ENCODE data around the gene ADGRG4. TPM values are rescaled to one million over a fixed set of nuclear protein-coding genes. Genes with fewer than 3 reads are reported as not detected.
A peak's percentile ranks its signal among the peaks of the same experiment; 100 is the strongest.

Gene ADGRG4
- total RNA-seq, 5 donors from 2014 or later (not counting 1 experiment from before 2014, with no cell fraction given) = not detected

DNA sequence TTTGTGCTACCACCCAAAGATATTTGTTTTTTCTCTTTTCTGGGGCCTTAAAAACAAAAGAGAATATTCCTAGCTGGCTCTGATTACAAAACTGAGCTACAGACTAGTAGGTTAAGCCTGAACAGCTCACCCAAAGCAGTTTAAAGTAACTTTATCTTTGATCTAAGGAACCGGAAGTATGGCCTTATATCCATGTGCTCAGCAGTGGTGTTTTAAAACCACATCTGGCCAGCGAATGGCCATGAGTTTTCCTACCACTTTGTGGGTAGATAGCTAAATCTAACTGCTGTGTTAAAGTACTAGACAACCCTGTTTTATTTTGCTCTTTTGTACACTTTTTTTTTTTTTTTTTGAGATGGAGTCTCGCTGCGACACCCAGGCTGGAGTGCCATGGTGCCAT is 24.6 kb downstream of the ADGRG4 start:
- Histone ChIP-seq H3K9me3 (no peaks in the 10 kb centered on the region), H3K4me3 (ENCODE audit: control insufficient read depth in 1 of 2, extremely low read depth in 1 of 2, low read length in 1 of 2) (no peak overlapping the region), H3K4me1 (ENCODE audit: control insufficient read depth in 1 of 2, extremely low read depth in 1 of 2, insufficient read depth in 2 of 2, low read length in 2 of 2) (no peaks in the 10 kb centered on the region), H3K27me3 (replicated peaks in 1 of 2; ENCODE audit: control insufficient read depth in 2 of 2, extremely low read depth in 1 of 2, insufficient read depth in 2 of 2, low read length in 1 of 2) (no peaks in the 10 kb centered on the region), H3K36me3 (ENCODE audit: control insufficient read depth in 2 of 2, extremely low read depth in 1 of 2, insufficient read depth in 1 of 2, low read length in 1 of 2) (no peaks in the 10 kb centered on the region), H3K27ac (ENCODE audit: low read length) (no peak overlapping the region)
- ChIA-PET POLR2A (no interaction called here), CTCF (no interaction called here)
- ATAC-seq (replicated peaks in 1 of 4) = no peak
- WGBS (ENCODE audit: insufficient coverage) = no CpG with 5 or more reads among the region's 4 CpGs
- Mint-ChIP-seq H3K36me3 (no peaks in the 10 kb centered on the region), H3K4me1 (peaks cover 0 to 4% (median 0%) of the 10 kb centered on the region in 3 donors), H3K9me3 (no peaks in the 10 kb centered on the region), H3K27ac (no peak overlapping the region), H3K4me3 (no peak overlapping the region), H3K27me3 (peaks cover 3 to 21% of the 10 kb centered on the region in 2 donors)
- no peak for DNase-seq

DNA sequence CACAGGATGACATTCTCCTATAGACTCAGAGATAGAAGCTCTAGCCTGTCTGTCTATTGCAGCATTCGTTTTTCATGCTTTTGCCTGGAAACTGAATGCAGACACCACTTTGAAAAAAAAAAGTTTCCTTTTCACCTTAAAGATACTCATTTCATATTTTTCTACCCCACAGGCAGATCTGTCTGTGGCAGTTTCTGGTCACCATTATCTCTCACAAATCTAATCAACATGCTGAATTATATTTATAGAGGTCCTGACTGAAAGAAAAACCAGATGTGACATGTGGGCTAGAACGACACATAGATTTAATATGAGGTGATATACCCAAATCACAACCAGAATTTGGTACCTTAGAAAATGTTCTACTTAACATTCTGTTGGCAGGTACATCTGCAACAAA is 28.2 kb downstream of the ADGRG4 start:
- peaks cover 0 to 4% (median 0%) of the 10 kb centered on the region in 3 donors for H3K4me1 Mint-ChIP-seq
- no peak for ATAC-seq (replicated peaks in 1 of 4)
- Histone ChIP-seq H3K4me3 (ENCODE audit: control insufficient read depth in 1 of 2, extremely low read depth in 1 of 2, low read length in 1 of 2) (no peak overlapping the region), H3K9me3 (no peaks in the 10 kb centered on the region), H3K27me3 (replicated peaks in 1 of 2; ENCODE audit: control insufficient read depth in 2 of 2, extremely low read depth in 1 of 2, insufficient read depth in 2 of 2, low read length in 1 of 2) (no peaks in the 10 kb centered on the region), H3K27ac (ENCODE audit: low read length) (no peak overlapping the region), H3K36me3 (ENCODE audit: control insufficient read depth in 2 of 2, extremely low read depth in 1 of 2, insufficient read depth in 1 of 2, low read length in 1 of 2) (no peaks in the 10 kb centered on the region), H3K4me1 (ENCODE audit: control insufficient read depth in 1 of 2, extremely low read depth in 1 of 2, insufficient read depth in 2 of 2, low read length in 2 of 2) (no peaks in the 10 kb centered on the region)
- ChIA-PET POLR2A (no interaction called here), CTCF (no interaction called here)
- WGBS (ENCODE audit: insufficient coverage) = no CpG with 5 or more reads among the region's 2 CpGs
- no peaks in the 10 kb centered on the region for H3K9me3 Mint-ChIP-seq
- H3K27me3 Mint-ChIP-seq = peaks cover 0 to 14% of the 10 kb centered on the region in 2 donors
- no peak for DNase-seq
- no peak overlapping the region for H3K4me3 Mint-ChIP-seq
- H3K36me3 Mint-ChIP-seq = no peaks in the 10 kb centered on the region
- H3K27ac Mint-ChIP-seq = no peak overlapping the region

DNA sequence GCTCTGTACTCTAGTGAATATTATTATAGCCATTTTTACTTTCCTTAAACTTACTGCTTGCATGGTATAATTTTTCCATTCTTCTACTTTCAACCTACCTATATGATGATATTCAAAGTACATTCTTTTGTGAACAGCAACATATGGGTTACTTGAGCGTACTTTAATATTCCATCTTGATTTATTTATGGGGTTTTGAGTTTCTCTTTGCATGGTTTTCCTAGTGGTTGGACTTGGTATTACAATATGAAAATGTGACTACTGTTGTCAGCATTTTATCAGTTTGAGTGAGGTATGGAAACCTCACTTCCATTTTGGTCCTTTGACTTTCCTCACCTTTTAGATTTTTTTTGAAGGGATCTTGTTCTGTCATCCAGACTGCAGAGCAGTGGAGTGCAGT is 35.9 kb downstream of the ADGRG4 start:
- Mint-ChIP-seq H3K4me3 (no peak overlapping the region), H3K36me3 (no peaks in the 10 kb centered on the region), H3K27ac (no peak overlapping the region), H3K27me3 (peaks cover 3 to 11% of the 10 kb centered on the region in 2 donors), H3K9me3 (no peaks in the 10 kb centered on the region), H3K4me1 (no peaks in the 10 kb centered on the region)
- Histone ChIP-seq H3K4me1 (ENCODE audit: control insufficient read depth in 1 of 2, extremely low read depth in 1 of 2, insufficient read depth in 2 of 2, low read length in 2 of 2) (no peaks in the 10 kb centered on the region), H3K9me3 (no peaks in the 10 kb centered on the region), H3K4me3 (ENCODE audit: control insufficient read depth in 1 of 2, extremely low read depth in 1 of 2, low read length in 1 of 2) (no peak overlapping the region), H3K36me3 (ENCODE audit: control insufficient read depth in 2 of 2, extremely low read depth in 1 of 2, insufficient read depth in 1 of 2, low read length in 1 of 2) (no peaks in the 10 kb centered on the region), H3K27me3 (replicated peaks in 1 of 2; ENCODE audit: control insufficient read depth in 2 of 2, extremely low read depth in 1 of 2, insufficient read depth in 2 of 2, low read length in 1 of 2) (peaks cover 0 to 4% of the 10 kb centered on the region in 2 experiments), H3K27ac (ENCODE audit: low read length) (no peak overlapping the region)
- ChIA-PET POLR2A (no interaction called here), CTCF (no interaction called here)
- no CpG with 5 or more reads among the region's 1 CpG for WGBS (ENCODE audit: insufficient coverage)
- DNase-seq = peak in 1 of 35 experiments; percentile 6
- ATAC-seq (replicated peaks in 1 of 4) = no peak

DNA sequence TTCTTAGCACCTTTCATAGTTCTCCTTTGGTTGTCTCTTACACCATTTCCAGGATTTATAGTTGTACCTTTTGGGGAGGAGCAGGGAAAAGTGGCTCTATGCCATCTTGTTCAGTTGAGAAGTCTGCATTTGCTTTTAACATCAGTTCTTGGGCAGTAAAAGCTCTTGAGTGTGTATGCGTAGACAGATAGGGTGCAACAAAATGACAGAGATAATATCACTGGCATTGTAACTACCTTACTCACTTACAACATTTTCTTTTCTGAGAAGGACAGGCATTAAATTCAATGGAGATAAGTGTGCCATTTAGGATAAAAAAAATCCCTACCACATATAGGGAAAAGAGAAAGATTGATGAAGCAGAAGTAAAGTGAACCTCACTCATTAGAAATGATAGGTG is 38.9 kb downstream of the ADGRG4 start:
- H3K4me1 Mint-ChIP-seq = no peaks in the 10 kb centered on the region
- H3K27me3 ChIP-seq (replicated peaks in 1 of 2; ENCODE audit: control insufficient read depth in 2 of 2, extremely low read depth in 1 of 2, insufficient read depth in 2 of 2, low read length in 1 of 2) = peaks cover 0 to 4% of the 10 kb centered on the region in 2 experiments
- peaks cover 8 to 16% of the 10 kb centered on the region in 2 donors for H3K27me3 Mint-ChIP-seq
- POLR2A ChIA-PET = no interaction called here
- H3K36me3 ChIP-seq (ENCODE audit: control insufficient read depth in 2 of 2, extremely low read depth in 1 of 2, insufficient read depth in 1 of 2, low read length in 1 of 2) = no peaks in the 10 kb centered on the region
- no peak for ATAC-seq (replicated peaks in 1 of 4)
- CTCF ChIA-PET = no interaction called here
- no peak overlapping the region for H3K4me3 ChIP-seq (ENCODE audit: control insufficient read depth in 1 of 2, extremely low read depth in 1 of 2, low read length in 1 of 2)
- H3K4me3 Mint-ChIP-seq = no peak overlapping the region
- no peak for DNase-seq
- H3K9me3 ChIP-seq = no peaks in the 10 kb centered on the region
- H3K4me1 ChIP-seq (ENCODE audit: control insufficient read depth in 1 of 2, extremely low read depth in 1 of 2, insufficient read depth in 2 of 2, low read length in 2 of 2) = no peaks in the 10 kb centered on the region
- WGBS (ENCODE audit: insufficient coverage) = no CpG with 5 or more reads among the region's 1 CpG
- no peaks in the 10 kb centered on the region for H3K9me3 Mint-ChIP-seq
- no peaks in the 10 kb centered on the region for H3K36me3 Mint-ChIP-seq
- no peak overlapping the region for H3K27ac ChIP-seq (ENCODE audit: low read length)
- H3K27ac Mint-ChIP-seq = no peak overlapping the region

DNA sequence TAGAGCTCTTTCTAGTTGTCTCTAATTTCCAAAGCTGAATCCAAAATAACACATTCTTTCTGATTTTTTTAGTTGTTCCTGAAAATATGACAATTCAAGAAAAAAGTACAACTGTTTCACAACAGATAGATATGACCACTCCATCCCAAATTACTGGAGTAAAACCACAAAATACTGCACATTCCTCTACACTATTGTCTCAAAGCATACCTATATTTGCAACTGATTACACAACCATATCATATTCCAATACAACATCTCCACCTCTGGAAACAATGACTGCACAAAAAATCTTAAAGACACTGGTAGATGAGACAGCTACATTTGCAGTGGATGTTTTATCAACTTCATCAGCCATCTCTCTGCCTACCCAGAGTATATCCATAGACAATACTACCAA is 43.6 kb downstream of the ADGRG4 start:
- Mint-ChIP-seq H3K27me3 (peaks cover 13 to 29% of the 10 kb centered on the region in 2 donors), H3K9me3 (no peaks in the 10 kb centered on the region), H3K27ac (no peak overlapping the region), H3K4me1 (no peaks in the 10 kb centered on the region), H3K4me3 (no peak overlapping the region), H3K36me3 (no peaks in the 10 kb centered on the region)
- Histone ChIP-seq H3K4me3 (ENCODE audit: control insufficient read depth in 1 of 2, extremely low read depth in 1 of 2, low read length in 1 of 2) (no peak overlapping the region), H3K27ac (ENCODE audit: low read length) (no peak overlapping the region), H3K9me3 (no peaks in the 10 kb centered on the region), H3K4me1 (ENCODE audit: control insufficient read depth in 1 of 2, extremely low read depth in 1 of 2, insufficient read depth in 2 of 2, low read length in 2 of 2) (no peaks in the 10 kb centered on the region), H3K27me3 (replicated peaks in 1 of 2; ENCODE audit: control insufficient read depth in 2 of 2, extremely low read depth in 1 of 2, insufficient read depth in 2 of 2, low read length in 1 of 2) (no peaks in the 10 kb centered on the region), H3K36me3 (ENCODE audit: control insufficient read depth in 2 of 2, extremely low read depth in 1 of 2, insufficient read depth in 1 of 2, low read length in 1 of 2) (no peaks in the 10 kb centered on the region)
- ATAC-seq (replicated peaks in 1 of 4) = no peak
- ChIA-PET POLR2A (no interaction called here), CTCF (no interaction called here)
- no peak for DNase-seq

DNA sequence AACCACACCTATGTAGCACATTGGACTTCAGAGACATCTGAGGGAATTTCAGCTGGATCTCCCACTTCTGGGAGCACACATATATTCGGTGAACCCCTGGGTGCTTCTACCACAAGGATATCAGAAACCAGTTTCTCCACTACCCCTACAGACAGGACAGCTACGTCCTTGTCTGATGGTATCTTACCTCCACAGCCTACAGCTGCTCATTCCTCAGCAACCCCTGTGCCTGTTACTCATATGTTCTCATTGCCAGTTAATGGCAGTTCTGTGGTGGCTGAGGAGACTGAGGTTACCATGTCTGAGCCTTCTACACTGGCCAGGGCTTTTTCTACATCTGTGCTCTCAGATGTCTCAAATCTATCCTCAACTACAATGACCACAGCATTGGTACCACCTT is 45.7 kb downstream of the ADGRG4 start:
- CTCF ChIA-PET = no interaction called here
- Mint-ChIP-seq H3K27me3 (peaks cover 10 to 19% of the 10 kb centered on the region in 2 donors), H3K27ac (no peak overlapping the region), H3K4me1 (no peaks in the 10 kb centered on the region), H3K9me3 (no peaks in the 10 kb centered on the region), H3K36me3 (no peaks in the 10 kb centered on the region), H3K4me3 (no peak overlapping the region)
- no peak for DNase-seq
- no peaks in the 10 kb centered on the region for H3K4me1 ChIP-seq (ENCODE audit: control insufficient read depth in 1 of 2, extremely low read depth in 1 of 2, insufficient read depth in 2 of 2, low read length in 2 of 2)
- ATAC-seq (replicated peaks in 1 of 4) = no peak
- H3K9me3 ChIP-seq = no peaks in the 10 kb centered on the region
- no peaks in the 10 kb centered on the region for H3K36me3 ChIP-seq (ENCODE audit: control insufficient read depth in 2 of 2, extremely low read depth in 1 of 2, insufficient read depth in 1 of 2, low read length in 1 of 2)
- no peak overlapping the region for H3K4me3 ChIP-seq (ENCODE audit: control insufficient read depth in 1 of 2, extremely low read depth in 1 of 2, low read length in 1 of 2)
- no CpG with 5 or more reads among the region's 2 CpGs for WGBS (ENCODE audit: insufficient coverage)
- no peaks in the 10 kb centered on the region for H3K27me3 ChIP-seq (replicated peaks in 1 of 2; ENCODE audit: control insufficient read depth in 2 of 2, extremely low read depth in 1 of 2, insufficient read depth in 2 of 2, low read length in 1 of 2)
- no peak overlapping the region for H3K27ac ChIP-seq (ENCODE audit: low read length)
- POLR2A ChIA-PET = no interaction called here

DNA sequence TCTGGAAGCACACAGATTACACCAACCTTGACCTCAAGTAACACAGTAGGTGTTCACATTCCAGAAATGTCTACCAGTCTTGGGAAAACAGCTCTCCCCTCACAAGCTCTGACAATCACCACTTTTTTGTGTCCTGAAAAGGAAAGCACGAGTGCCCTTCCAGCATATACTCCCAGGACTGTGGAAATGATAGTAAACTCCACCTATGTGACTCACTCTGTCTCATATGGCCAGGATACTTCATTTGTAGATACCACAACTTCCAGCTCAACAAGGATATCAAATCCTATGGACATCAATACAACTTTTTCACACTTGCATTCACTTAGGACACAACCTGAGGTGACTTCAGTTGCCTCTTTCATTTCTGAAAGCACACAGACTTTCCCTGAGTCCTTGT is 46.9 kb downstream of the ADGRG4 start:
- Histone ChIP-seq H3K27ac (ENCODE audit: low read length) (no peak overlapping the region), H3K27me3 (replicated peaks in 1 of 2; ENCODE audit: control insufficient read depth in 2 of 2, extremely low read depth in 1 of 2, insufficient read depth in 2 of 2, low read length in 1 of 2) (no peaks in the 10 kb centered on the region), H3K4me1 (ENCODE audit: control insufficient read depth in 1 of 2, extremely low read depth in 1 of 2, insufficient read depth in 2 of 2, low read length in 2 of 2) (no peaks in the 10 kb centered on the region), H3K36me3 (ENCODE audit: control insufficient read depth in 2 of 2, extremely low read depth in 1 of 2, insufficient read depth in 1 of 2, low read length in 1 of 2) (no peaks in the 10 kb centered on the region), H3K4me3 (ENCODE audit: control insufficient read depth in 1 of 2, extremely low read depth in 1 of 2, low read length in 1 of 2) (no peak overlapping the region), H3K9me3 (no peaks in the 10 kb centered on the region)
- POLR2A ChIA-PET = no interaction called here
- H3K9me3 Mint-ChIP-seq = no peaks in the 10 kb centered on the region
- no peak overlapping the region for H3K27ac Mint-ChIP-seq
- no peaks in the 10 kb centered on the region for H3K4me1 Mint-ChIP-seq
- H3K27me3 Mint-ChIP-seq = peaks cover 10 to 24% of the 10 kb centered on the region in 2 donors
- no CpG with 5 or more reads among the region's 1 CpG for WGBS (ENCODE audit: insufficient coverage)
- ATAC-seq (replicated peaks in 1 of 4) (no peak), DNase-seq (no peak)
- no peak overlapping the region for H3K4me3 Mint-ChIP-seq
- no peaks in the 10 kb centered on the region for H3K36me3 Mint-ChIP-seq
- CTCF ChIA-PET = no interaction called here

All from T-cell (primary cell).